HG02970 (cell line): ENCODE results near the gene XRCC1.
A peak's percentile ranks its signal among the peaks of the same experiment; 100 is the strongest.
"Not testable (repeated sequence)": the region's sequence is repeated elsewhere in the genome, so short reads cannot be mapped to it uniquely, and the experiment has no call there.

Experiments used
- ATAC-seq: cut with Tn5 transposase; IDR thresholded peaks from one replicate; pipeline ENCODE4 v1.9.1; 2021; ENCODE audit warnings: mild to moderate bottlenecking, moderate library complexity, moderate number of reproducible peaks; ENCODE audit not compliant: unreplicated experiment, low FRiP score

XRCC1 gene

DNA sequence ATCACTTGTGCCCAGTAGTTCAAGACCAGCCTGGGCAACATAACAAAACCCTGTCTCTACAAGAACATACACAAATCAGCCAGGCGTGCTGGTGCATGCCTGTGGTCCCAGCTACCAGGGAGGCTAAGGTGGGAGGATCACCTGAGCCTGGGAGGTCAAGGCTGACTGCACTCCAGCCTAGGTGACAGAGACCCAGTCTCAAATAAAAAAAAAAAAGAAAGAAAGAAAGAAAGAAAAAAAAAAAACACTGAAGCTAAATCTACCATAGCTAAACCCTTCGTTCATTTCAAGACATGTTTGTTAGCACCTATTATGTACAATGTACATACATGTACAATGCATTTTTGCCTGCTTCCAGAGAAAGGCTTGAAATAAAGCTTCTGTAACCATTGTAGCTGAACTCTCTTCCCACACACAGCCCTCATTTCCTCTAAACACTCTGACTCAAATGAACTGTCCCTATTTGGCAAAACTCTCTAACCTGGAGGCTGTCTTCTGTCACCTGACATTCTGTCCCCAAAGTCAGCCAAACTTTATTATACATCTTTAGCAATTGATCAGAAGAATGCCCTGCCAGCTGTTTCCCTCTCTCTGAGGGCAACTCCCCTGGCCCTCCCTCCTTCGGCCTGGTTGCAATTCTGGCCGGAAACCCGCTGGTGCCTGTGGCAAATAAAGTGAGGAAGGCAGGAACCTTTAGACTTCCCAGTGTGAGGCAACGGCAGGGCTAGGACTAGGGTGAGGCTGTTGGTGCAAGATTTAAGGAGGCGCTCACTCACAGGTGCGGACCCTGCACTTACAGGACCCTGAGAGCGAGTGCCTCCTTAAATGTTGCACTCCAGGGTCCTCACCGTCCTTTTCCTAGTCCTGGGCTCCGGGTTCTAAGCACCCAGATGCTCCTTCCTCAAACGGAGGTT, 50.1 kb downstream of the XRCC1 start:
- ATAC-seq, result no peak

- not testable (repeated sequence) for ATAC-seq
Measured at GRCh38 chr19:43523696-43524095, 51.6 kb downstream of the XRCC1 start.

GRCh38 chr19:43522929-43523328, 52.4 kb downstream of the XRCC1 start:
- ATAC-seq, result no peak

- ATAC-seq, result no peak
Measured at GRCh38 chr19:43519436-43520088, 55.8 kb downstream of the XRCC1 start.

DNA sequence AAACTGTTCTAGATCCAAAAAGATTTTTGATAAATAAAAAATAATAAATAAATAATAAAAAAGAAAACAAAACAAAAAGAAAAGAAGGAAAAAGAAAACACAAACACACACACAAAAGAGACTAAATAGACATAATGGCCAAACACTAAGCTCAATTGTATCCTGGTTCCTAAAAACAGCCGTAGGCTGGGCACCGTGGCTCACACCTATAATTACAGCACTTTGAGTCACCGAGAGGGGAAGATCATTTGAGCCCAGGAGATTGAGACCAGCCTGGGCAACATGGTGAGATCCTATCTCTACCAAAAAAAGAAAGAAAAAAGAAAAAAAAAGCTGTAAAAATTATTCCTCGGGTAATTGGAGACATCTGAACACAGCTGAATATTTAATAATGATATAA, 57.3 kb downstream of the XRCC1 start:
- ATAC-seq, result no peak

DNA sequence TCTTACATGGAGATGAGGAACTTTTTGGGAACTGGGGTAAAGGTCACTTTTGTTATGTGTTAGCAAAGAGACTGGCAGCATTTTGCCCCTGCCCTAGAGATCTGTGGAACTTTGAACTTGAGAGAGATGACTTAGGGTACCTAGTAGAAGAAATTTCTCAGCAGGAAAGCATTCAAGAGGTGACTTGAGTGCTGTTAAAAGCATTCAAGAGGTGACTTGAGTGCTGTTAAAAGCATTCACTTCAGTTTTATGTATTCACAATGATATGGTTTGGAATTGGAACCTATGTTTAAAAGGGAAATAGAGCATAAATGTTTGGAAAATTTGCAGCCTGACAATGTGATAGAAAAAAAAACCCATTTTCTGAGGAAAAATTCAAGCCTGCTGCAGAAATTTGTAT, 62.9 kb downstream of the XRCC1 start:
- ATAC-seq, result not testable (repeated sequence)

GRCh38 chr19:43511324-43511723, 64.0 kb downstream of the XRCC1 start:
- no peak for ATAC-seq

- ATAC-seq, result no peak
Measured at GRCh38 chr19:43510713-43511112, 64.6 kb downstream of the XRCC1 start.

GRCh38 chr19:43507880-43508279, 67.4 kb downstream of the XRCC1 start:
- ATAC-seq, result no peak

DNA sequence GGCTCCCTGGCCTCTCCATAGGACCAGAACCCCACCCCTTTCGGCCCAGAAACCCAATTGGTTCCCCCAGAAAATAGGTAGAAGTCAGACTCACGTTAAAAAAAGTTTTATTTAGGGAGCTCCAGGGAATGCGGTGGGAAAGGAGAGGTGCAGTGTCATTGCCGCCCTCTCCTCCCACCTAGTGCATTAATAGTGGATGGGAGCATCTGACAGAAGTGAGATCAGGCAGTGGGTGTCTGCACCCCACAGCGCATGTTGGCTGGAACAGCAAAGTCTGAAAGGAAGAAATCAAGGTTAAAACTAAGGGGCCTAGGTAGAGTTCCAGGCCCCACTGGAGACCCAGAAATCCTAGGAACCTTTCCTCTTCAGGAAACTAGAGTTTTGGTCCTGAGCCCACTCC, 68.7 kb downstream of the XRCC1 start:
- no peak for ATAC-seq

DNA sequence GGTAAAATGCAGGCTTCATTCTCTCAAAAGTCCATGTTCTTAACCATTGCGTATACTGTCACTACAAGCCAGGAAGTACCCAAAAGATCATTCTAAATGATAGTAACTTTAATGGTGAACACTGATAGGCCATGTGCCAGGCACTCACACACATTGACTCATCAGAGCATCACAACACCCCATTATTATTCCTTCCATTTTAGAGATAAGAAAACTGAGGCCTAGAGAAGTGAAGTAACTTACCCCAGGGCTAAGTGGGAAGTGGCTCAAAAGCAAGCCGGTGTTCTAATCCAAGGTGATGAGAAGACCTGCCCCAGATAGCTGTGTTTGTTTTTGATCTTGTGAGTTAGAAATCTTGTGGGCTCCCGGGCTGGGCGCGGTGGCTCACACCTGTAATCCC, 69.4 kb downstream of the XRCC1 start:
- ATAC-seq, result no peak

GRCh38 chr19:43505186-43505456, 70.2 kb downstream of the XRCC1 start:
- ATAC-seq, result no peak

- ATAC-seq, result no peak
Measured at GRCh38 chr19:43504426-43505185, 70.7 kb downstream of the XRCC1 start, which contains the start of gene PHLDB3. Gene PHLDB3, minus strand, starts transcription at chr19:43504746. Its CDS starts 628 bp downstream, at chr19:43504118.

GRCh38 chr19:43503501-43504425, 71.6 kb downstream of the XRCC1 start:
- peak; percentile 86 for ATAC-seq

- ATAC-seq, result no peak
Measured at GRCh38 chr19:43502419-43502976, 72.8 kb downstream of the XRCC1 start.

- ATAC-seq, result no peak
Measured at GRCh38 chr19:43501661-43502418, 73.5 kb downstream of the XRCC1 start.

DNA sequence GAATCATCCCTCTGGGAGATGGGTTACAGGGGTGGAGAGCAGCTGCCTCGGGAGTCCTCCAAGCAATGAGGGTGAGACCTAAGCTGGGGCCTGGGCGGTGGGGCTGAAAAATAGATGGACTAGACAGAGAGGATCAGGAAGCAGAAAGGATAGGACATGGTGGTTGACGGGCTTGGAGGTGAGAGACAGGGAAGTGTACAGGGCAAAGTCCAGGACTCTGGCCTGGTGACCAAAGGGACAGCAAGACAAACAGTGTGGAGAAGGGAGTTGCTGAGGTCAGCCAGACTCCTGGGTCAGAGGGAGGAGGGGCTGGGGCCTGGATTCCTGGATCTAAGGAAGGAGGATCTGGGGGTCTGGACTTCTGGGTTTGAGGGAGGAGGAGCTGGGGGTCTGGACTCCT, 76.3 kb downstream of the XRCC1 start:
- ATAC-seq, result no peak

DNA sequence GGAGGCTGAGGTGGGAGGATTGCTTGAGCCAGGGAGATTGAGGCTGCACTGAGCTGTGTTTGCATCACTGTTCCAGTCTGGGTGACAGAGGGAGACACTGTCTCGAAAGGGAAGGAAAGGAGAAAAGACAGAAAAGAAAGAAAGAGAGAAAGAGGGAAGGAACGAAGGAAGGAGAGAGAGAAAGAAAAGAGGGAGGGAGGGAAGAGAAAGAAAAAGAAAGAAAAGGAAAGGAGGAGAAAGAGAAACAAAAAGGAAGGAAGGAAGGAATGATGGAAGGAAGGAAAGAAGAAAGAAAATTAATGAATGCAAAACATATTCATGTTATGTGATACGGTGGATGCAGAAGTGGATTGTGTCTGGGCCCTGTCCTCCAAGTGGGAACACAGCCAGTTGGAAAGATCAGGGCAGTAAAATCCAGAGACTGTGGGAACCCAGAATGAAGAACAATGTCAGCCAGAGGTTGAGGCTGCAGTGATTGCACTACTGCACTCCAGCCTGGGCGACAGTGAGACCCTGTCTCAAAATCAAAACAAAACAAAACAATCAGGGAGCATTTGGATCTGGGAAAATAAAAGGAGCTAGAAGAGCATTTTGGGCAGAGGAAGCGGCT, 77.0 kb downstream of the XRCC1 start:
- ATAC-seq, result no peak

DNA sequence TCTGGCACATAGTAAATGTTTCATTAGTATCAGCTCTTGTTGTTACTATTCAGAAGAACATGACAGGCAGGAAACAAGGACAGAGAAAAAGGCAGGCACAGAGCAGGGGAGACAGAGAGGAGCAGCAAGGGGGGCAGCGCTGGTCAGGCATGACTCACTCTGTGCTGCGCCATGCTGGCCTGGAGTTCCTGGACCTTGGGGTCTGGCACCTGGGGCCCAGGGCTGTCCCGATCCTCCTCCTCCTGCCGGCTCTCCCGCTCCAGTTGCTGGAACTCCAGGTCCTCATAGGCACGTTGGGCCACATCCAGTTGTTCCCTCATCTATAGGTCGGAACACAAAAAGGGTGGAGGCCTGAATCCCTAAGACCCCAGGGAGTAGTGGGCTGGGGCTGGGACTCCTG, 78.4 kb downstream of the XRCC1 start:
- ATAC-seq, result no peak
